AG09309 (cell line): Measurements from ENCODE around the gene CASKIN1.

Experiments used
- DNase-seq: peaks from one replicate; pipeline ENCODE4 v3.0.0-alpha.2; 2010; ENCODE audit warnings: low read depth
- H3K4me3 ChIP-seq: 2 replicates; pipeline ENCODE4 v1.5.1; 2011; ENCODE audit warnings: mild to moderate bottlenecking, low read depth, low read length, moderate library complexity; ENCODE audit not compliant: control insufficient read depth
- TF ChIP-seq, protein P1 (sequence below): IDR thresholded peaks from 2 replicates; pipeline ENCODE4 v1.5.1; 2011; ENCODE audit warnings: mild to moderate bottlenecking, low read depth, low read length, inconsistent platforms; ENCODE audit not compliant: insufficient read depth, control insufficient read depth; ENCODE audit errors: missing control alignments

CASKIN1 gene

DNA sequence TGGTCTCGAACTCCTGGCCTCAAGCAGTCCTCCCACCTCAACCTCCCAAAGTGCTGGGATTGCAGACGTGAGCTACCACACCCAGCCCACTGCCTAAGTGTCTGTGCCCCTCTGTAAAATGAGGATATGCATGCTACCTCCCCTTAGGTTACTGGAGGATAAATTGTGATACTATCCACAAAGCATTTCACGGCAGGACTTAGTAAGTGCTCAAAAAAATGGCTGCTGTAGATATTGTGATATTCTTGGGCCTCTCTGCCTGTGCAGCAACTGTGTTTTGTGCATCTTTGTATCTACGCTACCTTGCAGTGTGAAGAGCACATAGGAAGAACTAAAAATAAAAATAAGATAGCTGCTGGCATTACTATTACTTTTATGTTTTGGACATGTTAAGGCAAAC lies 1.9 kb upstream of the CASKIN1 start:
- no peak for DNase-seq
- no peak overlapping the region for H3K4me3 ChIP-seq
- TF ChIP-seq, protein P1, sequence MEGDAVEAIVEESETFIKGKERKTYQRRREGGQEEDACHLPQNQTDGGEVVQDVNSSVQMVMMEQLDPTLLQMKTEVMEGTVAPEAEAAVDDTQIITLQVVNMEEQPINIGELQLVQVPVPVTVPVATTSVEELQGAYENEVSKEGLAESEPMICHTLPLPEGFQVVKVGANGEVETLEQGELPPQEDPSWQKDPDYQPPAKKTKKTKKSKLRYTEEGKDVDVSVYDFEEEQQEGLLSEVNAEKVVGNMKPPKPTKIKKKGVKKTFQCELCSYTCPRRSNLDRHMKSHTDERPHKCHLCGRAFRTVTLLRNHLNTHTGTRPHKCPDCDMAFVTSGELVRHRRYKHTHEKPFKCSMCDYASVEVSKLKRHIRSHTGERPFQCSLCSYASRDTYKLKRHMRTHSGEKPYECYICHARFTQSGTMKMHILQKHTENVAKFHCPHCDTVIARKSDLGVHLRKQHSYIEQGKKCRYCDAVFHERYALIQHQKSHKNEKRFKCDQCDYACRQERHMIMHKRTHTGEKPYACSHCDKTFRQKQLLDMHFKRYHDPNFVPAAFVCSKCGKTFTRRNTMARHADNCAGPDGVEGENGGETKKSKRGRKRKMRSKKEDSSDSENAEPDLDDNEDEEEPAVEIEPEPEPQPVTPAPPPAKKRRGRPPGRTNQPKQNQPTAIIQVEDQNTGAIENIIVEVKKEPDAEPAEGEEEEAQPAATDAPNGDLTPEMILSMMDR = no peak

DNA sequence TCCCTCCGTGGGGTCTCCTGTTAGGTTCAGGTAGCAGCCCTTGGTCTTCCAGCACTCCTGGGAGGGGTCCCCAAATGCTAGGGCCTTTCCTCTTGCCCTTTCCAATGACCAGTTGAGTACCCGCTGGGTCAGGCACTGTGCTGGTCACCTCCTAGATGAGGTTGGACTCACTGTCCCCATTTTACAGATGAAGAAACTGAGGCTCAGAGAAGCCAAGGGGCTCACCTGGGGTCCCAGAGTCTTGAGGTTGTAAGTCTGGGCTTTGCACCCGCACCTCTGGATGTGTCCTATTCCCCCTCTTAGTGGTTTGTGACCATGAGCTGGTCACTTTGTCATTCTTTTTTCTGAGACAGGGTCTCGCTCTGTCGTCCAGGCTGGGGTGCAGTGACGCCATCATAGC lies 1.4 kb upstream of the CASKIN1 start:
- no peak for DNase-seq
- TF ChIP-seq, protein P1 = no peak
- H3K4me3 ChIP-seq = no peak overlapping the region

DNA sequence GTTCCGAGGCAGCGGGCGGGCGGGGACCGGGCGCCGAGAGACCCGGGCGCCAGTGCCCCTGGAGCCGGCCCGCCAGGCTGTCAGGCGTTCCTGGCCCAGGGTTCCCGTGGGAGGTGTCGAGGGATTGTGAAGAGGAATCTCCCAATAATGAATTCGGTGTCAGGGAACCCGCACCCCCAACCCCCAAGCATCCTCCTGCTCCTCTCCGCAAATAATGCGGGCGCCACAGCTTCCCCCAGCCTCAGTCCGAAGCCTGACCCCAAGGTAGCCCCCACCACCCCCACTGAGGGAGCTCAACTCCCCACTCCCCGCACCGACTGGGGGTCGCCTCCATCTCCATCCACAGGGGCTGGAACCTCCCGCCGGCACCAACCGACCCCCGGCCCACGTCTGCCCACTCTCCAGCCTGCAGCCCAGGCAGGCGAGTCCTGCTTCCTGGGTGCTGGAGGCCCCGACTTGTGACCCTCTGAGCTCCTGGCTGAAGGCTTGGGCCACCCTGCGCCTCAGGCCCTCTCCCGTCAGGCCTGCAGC lies 641 bp upstream of the CASKIN1 start:
- no peak for DNase-seq
- TF ChIP-seq, protein P1 = no peak
- no peak overlapping the region for H3K4me3 ChIP-seq

DNA sequence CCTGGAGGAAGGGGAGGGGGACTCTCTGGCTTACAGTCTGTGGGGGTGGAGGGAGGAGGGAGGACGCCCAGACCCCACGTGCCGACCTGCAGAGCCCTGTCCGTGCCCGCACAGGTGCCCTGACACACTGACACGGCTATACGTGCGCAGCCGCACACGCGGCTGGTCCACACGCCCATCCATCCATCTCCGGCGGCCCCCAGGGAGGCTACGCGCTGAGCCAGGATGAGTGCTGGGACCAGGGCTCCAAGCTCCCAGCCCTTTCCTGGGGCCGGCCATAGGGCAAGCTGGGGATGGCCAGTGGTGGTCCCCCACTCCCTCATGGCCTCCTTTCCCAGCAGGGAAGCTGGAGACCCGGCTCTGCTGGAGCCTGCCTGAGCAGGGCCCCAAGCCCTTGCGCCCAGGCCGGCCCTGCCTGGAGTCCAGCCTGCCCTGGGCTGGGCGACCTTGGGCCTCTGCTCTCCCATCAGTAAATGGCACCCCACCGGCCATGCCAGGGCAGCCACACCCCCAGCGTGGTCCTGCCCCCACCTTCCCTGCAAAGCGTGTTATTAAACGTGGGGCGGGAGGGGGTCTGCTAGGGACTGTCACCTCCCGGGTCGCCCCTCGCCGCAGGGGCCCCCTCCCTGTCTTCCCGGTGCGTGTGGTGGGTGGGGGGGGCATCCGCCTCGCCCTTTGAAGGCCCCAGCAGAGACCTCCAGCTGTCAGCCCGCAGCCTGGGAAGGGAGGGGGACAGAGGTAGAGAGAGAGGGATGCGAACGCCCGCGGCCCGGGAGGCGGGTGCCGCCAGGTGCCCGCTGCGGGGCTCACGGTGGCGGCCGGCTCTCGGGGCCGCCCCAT lies 863 bp downstream of the CASKIN1 start:
- H3K4me3 ChIP-seq = no peak overlapping the region; the same call in 1 of the 2 replicates
- TF ChIP-seq, protein P1 = no peak
- DNase-seq = no peak

DNA sequence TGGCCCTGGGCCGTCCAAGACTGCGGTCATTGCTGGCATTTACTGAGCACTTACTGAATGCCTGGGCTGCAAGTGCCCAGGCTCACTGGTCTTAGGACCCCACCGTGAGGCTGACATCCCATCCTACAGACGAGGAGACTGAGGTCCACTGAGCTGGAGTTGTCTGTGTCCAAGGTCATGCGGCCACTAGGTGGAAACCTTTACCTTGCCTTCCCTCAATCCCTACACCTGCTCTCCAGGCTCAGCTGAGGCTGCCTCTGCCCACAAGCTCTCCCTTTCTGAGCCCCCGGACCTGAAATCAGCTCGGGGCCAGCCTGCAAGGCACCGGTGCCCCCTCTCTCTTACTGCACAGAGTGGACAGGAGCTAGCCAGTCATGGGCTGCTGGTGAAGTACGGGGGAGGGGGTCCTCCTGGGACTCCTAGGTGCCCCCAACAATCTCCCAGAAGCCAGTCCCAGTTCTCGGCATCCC lies 1.5 kb downstream of the CASKIN1 start:
- H3K4me3 ChIP-seq = no peak overlapping the region
- no peak for DNase-seq
- TF ChIP-seq, protein P1 = peak; percentile 40

DNA sequence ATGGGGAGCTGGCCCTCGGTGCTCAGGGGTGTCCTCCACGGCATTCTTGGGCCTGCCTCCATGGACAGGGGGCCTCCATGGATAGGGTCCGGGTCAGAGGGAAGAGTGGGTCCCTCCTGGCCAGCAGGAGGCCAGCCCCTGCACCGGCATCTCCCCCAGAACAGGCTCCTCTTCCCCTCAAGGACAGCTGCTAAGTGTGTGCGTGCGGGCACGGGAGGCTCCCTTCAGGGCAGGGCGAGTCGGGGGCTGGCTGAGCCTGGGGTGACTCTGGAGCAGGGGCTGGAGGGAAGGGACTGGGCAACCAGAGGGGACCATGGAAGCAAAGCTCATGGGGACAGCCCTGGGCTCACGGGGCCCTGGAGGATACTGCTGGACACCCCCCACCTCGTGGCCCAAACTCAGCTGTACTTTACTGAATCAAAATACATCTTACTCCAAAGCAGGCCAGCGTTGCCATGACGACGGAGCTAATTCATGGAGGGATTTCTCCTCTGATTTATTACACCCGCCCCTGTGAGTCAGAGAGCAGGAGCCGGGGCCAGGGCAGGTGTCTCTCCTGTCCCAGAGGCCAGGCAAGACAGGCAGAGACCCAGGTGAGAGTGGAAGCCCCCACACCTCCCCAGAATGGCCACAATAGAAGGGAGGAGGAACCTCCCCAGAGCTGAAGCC lies 2.1 kb downstream of the CASKIN1 start:
- DNase-seq = no peak
- no peak overlapping the region for H3K4me3 ChIP-seq
- TF ChIP-seq, protein P1 = no peak
